Esophagus muscularis mucosa (tissue), 3 donors: ENCODE data around the gene DLK2.

Source experiments
- POLR2A ChIP-seq: fragments of 450-650 bp; IDR thresholded peaks from one replicate; pipeline ENCODE4 v1.6.1; 2017; ENCODE audit warnings: antibody characterized with exemption, moderate library complexity, mild to moderate bottlenecking, low read depth
- TF ChIP-seq, protein P1 (sequence below), 3 experiments: fragments of 200-600 bp in 2 of 3; fragments of 450-650 bp in 1 of 3; sonication (generic) in 2 of 3; IDR thresholded peaks; one replicate each; pipeline ENCODE4 v1.5.1; 2017 to 2019; ENCODE audit warnings: antibody characterized with exemption in 3 of 3, mild to moderate bottlenecking in 2 of 3, moderate library complexity in 1 of 3

DNA sequence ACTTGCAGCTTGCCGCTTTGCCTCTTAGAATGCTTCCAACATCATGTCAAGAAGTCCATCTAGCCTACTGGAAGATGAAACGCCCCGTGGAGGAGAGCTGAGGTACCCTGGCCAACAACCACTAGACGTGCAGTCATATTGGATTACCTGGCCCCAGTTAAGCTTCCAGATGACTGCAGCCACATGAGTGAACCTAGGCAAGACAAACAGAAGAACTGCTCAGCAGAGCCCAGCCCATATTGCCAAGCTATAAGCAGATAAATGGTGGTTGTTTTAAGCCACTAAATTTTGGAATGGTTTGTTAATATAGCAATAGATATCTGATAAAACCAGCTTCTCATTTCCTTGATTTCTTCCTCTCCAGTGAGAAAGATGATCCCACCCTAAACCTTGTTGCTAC lies 4.7 kb upstream of the DLK2 start:
- TF ChIP-seq, protein P1, sequence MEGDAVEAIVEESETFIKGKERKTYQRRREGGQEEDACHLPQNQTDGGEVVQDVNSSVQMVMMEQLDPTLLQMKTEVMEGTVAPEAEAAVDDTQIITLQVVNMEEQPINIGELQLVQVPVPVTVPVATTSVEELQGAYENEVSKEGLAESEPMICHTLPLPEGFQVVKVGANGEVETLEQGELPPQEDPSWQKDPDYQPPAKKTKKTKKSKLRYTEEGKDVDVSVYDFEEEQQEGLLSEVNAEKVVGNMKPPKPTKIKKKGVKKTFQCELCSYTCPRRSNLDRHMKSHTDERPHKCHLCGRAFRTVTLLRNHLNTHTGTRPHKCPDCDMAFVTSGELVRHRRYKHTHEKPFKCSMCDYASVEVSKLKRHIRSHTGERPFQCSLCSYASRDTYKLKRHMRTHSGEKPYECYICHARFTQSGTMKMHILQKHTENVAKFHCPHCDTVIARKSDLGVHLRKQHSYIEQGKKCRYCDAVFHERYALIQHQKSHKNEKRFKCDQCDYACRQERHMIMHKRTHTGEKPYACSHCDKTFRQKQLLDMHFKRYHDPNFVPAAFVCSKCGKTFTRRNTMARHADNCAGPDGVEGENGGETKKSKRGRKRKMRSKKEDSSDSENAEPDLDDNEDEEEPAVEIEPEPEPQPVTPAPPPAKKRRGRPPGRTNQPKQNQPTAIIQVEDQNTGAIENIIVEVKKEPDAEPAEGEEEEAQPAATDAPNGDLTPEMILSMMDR (IDR thresholded peaks at IDR 0.05) = no peak
- TF ChIP-seq POLR2A = no peak
